ENCODE results near the gene NAIF1.
"Not testable (repeated sequence)": the region's sequence is repeated elsewhere in the genome, so short reads cannot be mapped to it uniquely, and the experiment has no call there.

NAIF1 gene

DNA sequence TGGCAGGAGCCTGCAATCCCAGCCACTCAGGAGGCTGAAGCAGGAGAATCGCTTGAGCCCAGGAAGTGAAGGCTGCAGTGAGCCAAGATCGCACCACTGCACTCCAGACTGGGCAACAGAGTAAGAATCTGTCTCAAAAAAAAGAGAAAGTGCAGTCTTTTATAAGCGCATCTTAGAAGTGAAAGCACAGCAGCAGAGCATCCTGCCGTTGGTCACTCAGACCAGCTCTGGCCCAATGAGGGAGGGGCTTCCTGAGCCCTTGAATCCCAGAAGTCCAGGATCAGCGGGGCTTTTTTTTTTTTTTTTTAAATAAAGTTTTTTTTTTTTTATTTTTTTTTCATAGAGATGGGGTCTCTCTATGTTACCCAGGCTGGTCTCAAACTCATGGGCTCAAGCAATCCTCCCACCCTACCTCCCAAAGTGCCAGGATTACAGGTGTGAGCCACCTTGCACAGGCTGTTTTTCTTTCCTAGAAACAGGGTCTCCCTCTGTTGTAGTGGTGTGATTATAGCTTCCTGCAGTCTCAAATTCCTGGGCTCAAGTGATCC, 42.3 kb downstream of the NAIF1 start:
- DNase-seq = no peak

- DNase-seq = not testable (repeated sequence)
These were observed 43.4 kb downstream of the NAIF1 start for GRCh38 chr9:128023671-128024070.

DNA sequence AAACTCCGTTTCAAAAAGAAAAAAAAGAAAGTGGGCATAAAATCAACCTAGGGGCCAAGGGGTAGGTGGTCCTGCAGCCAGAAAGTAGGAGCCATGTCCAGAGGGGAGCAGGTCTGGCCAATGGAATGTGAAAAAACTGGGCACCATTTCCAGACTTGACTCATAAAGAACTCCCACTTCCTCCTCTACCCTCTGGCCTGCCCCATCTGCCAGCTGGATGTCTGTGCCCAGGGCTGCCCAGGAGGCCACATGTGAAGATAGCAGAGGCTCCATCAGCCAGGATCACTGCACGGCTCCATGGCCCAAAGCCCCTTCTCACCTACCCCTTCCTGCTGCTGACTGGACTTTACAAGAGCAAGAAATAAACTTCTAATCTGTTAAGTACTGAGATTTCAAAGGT, 44.2 kb downstream of the NAIF1 start:
- DNase-seq = no peak

DNA sequence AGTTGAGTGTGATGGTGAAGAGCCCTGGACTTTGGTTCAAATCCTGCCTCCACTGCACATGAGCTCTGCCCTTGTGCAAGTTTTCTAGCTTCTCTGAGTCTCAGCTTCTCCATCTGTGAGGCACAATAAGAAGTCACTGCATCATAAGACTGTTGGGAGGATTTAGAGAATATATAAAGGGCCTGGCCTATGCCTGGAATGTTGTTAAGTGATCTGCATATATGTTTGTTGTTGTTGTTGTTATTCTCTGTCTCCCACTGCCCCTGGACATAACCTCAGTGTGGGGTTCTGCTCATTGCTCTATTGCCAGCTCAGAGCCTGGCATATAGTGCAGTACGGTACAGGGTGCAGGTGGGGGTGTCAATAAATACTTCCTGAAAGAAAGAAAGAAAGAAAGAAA, 46.0 kb downstream of the NAIF1 start:
- no peak for DNase-seq

DNA sequence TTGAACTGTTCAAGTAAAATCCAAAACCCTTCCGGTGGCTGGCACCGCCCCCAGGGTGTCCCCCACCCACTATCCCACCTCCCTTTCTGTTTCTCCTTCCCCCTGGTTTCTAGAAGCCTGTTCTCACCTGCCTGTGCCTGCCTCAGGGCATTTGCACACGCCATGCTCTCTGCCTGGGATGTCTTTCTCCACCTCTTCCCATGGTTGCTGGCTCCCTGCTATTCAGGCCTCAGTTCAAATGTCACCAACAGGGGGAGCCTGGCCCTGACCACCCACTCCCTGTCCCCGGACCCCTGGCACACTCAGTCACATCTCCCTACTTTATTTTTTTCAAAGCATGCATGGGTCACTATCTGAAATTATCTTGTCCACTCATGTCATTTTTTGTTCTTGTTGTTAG, 46.4 kb downstream of the NAIF1 start:
- DNase-seq = no peak

DNA sequence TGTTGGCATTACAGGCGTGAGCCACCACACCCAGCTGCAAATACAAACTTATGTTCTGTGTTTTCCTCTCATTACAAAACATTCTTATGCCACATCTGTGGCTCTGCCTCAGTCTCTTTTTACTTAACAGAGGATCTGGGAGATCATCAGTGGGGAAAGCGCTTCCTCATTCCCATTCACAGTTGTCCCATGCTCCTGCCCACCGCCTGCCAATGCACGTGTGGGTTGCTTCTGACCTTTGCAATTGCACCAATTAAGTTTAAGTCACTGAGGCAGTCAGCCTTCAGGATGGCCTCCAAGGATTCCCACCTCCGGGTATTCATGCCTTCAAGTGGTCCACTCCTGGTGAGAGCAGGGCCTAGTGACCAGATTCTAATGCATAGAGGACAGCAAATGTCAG, 51.4 kb downstream of the NAIF1 start:
- no peak for DNase-seq

All from activated CD4-positive, alpha-beta T cell treated with anti-CD3 and anti-CD28 coated beads, Interleukin-10, Interleukin-2, amounts not matched to agents 100 ng/mL and 50 ng/mL, durations not matched to agents 16 hours and 8 hours (primary cell).